Suppressor macrophage treated with lipopolysaccharide for 4 hours (primary cell): ENCODE results near the gene ABL1.
"Not testable (repeated sequence)": the region's sequence is repeated elsewhere in the genome, so short reads cannot be mapped to it uniquely, and the experiment has no call there.

Experiments
- DNase-seq: peaks from one replicate; pipeline ENCODE4 v3.0.0-alpha.2; 2020

ABL1 gene

DNA sequence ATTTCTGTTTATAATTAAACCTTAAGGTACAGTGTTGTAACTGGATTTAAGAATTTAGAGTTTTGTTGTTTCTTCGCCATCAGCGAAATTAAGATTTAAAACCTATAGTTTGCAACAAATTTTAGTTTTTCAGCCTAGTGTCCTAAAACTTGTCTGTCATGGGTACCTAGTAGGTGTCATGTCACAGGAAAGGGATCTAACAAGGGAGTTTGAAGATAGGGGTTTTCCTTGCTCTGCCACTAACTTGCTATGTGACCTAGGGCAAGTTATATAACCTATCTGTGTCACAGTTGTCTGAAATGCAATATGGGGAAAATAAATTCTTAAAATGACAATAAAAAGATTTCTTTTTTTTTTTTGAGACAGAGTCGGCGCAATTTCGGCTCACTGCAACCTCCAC is 9.2 kb upstream of the ABL1 start:
- no peak for DNase-seq

DNA sequence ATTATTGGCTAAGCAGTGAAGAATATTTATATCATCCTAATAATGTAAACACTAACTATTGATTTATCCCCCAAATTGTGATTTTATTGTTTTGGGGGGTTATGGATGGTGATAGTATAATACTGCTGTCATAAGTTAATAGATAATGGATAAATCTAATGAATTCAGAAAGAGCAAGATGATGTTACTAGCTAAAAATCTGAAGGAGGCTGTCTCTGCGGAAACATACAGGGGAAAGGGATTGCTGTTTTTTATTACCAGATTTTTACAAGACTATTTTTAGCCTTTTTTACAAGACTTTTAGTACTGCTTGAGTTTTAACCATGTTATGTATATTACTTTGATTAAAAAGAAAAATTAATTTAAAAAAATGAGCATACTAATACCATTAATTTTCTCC is 5.3 kb upstream of the ABL1 start:
- DNase-seq = no peak

DNA sequence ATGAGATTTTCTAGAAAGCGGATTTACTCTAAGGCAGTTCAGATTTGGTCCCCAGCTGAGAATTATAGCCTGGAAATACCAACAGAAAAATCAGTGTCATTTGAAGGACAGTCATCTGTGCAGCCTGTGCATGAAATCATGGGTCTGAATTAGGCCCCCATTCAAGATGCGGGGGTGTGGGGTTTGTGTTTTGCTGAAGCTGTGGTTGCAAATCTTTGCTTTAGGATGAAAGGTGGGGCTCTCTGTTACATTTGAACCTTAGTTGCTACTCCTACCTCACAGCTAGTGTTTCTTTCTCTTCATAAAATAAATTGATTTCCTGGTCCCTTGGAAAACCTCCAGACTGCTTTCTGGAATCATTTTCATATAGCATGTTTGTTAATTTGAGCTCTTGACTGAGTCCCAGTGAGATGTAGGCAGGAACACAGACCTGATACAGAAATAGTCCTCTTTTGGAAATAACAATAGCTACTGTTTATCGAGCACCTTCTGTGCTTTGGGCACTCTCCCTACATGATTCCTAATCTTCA is 4.8 kb upstream of the ABL1 start:
- DNase-seq = no peak

DNA sequence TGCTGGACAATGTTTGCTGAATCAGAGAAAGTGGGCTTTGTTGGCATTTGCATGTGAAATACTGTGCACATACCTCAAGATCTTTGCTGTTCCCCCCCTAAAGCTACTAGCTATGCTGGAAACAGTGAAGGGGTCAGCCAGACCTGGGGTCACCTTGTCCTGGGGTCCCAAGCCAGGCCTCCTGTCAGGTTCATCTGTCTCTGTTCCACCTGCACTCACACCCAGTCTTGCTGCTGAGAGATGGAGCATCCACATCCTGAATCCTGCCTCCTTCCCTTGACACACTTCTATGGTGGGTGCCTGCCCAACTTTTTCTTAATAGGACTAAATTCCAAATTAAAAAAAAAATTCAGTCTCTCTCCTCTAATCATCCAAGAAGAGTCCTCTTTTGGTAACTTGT is 4.0 kb upstream of the ABL1 start:
- no peak for DNase-seq

DNA sequence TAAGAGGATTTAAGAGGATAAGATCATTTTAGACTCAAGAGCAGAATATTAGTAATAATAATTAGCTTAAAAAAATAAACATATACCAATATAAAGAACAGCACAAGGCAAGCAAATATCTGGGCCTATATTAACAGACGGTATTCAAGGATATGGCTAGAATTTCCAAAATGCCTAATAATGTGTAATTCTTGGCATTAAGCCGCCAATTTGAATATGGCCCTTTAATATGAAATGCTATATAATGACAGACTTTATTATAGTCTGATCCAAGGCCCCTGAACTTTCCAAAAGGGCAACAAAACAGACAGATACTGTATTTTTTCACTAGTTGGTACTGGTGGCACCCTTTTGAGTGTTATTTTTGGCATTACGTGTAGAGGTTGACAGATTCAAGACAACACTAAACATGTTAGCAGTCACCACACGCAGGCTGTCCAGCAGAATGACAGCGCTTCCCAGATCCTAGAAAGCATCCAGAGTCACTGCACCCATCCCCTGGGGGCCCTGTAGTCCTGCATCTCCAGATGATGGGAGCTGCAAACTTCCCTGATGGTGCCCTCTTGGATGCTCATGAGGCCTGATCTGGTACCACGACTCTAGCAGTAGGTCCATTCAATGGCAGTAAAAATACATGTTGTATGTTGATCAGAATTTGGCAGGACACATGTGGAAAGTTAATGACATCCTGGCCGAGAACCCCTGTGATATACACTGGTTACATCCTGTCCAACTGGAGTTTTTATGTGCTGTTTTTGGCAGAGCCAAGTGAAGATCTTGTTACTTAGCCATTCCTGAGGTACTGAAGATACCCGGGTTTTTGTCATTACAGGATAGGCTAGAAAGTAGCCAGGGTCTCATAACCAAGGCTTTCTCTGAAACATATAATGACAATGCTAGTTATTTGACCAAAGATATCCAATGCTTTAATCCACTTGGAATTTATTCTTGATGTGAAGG is 1.7 kb upstream of the ABL1 start:
- DNase-seq = no peak

DNA sequence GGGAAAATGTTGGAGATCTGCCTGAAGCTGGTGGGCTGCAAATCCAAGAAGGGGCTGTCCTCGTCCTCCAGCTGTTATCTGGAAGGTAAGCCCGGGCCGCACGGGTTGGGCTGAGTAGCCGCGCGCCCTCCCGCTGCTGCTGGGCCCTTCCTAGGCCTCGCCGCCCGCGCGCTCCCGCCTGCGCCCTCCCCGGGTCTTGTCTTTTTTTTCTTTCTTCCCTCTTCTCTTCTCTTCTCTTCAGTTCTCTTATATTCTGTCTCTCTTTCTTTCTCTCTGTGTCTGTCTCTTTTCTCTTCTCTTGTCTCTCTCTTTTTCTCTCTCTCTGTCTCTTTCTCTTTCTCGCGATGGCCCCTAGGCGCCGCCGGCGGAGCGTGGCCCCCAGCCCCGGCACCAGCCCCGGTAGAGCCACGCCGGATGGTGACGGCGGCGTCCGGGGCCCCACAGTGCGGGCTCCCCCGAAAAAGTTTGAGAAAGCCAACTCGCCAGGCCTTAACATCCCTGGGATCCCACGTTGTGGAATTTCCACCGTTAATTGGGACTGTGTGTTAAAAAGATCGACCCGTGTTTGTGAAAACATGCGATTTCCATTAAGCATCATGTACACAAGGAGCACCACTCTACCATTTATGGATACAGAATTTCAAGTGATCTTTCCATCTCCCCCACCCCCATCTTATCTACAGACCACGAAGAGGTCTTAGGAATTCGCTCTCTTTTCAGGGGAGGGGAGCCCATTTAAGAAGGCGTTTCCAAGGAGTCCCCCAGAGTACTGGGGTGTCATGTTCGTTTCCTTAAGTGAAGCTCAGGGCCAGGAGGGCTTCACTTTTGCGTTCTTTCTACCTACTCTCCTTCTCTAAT is 616 bp downstream of the ABL1 start:
- peak; percentile 37 for DNase-seq

DNA sequence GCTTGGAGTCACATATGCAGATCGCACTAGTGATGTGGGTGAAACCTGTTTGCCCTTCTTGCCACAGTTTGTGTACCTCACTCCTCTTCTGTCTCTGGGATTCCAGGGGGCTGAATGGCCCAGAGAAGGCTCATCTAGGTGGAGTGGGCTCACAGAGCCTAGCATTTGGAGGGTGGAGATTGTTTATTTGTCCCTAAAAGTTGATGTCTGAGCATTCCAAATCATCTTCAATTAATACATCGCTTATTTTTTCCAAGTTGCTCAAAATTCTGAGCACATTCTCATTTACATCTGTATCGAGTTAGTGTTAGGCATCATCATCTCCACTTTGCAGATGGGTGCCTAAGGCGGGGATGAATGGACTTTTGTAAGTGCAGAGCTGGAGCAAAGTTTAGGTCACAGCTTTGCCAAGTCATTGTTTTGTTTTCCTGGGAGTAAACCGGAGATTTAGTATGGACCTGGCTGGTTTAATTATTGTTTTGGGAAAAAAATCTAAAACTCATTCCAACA is 2.0 kb downstream of the ABL1 start:
- no peak for DNase-seq

DNA sequence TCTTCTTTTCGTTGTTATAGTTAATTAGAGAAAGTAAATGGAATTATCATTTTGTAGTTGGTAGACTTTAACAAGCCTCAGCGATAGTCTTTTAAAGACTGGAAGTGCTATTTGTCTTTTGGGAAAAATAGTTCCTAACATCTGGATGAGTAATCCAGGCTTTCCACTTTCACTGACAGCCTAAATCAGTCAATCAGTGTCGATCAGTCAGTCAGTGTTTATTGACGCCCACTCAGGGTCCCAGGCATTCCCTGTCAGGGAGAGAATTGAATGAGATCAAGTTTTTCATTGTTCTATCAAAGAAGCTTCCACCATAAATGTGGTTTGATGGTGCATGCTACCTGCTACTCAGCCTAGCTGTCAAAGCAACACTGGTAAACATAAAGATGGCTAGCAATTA is 2.6 kb downstream of the ABL1 start:
- DNase-seq = no peak

DNA sequence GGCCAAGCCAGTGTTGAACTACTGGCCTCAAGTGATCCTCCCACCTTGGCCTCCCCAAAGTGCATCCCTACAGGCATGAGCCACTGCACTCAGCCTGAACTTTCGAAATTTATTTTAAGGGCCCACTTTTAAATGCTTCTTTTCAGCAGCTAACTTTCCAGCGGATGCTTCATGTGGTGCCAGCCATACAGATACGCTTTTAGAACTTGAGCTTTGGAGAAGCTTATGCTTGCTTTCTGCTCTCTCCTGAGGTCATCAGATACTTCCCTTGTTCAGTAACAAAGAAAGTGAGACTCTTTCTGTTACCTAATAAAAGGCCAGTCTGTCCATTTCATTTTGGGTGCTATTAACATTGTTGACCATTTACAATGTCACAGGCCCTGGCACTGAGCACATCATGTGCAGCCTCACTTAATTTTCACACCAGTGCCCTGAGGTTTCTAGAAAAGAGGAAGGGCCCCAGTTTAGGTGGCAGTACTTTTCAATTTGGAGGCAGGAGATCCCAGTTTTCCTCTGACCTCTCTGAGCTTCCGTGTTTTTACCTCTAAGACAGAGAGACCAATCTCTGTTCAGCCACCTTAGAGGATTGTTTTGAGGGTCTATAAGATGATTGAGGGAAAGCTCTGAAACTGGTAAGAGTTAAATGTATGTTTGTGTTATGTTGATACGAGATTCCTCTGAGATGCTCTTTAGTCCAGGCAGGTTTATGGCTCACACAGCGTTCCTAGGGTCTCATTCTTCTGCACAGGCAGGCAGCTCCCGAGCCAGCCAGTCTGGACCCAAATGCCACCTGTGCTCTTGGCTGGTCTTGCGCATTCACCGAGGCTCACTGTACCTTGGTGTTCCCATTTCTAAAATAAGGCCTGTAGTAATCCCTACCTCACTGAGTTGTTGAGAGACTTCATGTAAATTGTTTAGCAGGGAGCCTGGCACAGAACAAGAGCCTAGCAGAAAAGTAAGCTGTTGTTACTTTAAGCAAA is 4.4 kb downstream of the ABL1 start:
- DNase-seq = peak; percentile 32

DNA sequence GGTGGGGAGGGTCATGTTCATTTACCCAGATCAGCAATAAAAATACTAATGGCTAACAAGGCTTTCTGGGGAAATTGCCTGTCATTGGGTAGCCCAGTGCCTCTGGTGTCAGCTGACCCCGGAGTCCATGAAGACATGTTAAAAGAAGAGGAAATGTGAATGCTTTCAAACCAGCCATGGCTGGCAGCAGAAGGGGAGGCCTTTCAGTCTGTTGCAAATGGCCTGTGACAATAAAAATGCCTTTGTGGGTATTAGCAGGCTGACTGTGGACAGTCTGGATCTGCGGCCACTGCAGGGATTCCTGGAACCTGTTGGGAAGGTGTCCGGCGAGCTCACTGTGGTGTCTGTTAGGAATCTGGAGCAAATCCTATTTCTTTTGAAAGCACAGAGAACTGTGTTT is 7.5 kb downstream of the ABL1 start:
- peak; percentile 14 for DNase-seq

DNA sequence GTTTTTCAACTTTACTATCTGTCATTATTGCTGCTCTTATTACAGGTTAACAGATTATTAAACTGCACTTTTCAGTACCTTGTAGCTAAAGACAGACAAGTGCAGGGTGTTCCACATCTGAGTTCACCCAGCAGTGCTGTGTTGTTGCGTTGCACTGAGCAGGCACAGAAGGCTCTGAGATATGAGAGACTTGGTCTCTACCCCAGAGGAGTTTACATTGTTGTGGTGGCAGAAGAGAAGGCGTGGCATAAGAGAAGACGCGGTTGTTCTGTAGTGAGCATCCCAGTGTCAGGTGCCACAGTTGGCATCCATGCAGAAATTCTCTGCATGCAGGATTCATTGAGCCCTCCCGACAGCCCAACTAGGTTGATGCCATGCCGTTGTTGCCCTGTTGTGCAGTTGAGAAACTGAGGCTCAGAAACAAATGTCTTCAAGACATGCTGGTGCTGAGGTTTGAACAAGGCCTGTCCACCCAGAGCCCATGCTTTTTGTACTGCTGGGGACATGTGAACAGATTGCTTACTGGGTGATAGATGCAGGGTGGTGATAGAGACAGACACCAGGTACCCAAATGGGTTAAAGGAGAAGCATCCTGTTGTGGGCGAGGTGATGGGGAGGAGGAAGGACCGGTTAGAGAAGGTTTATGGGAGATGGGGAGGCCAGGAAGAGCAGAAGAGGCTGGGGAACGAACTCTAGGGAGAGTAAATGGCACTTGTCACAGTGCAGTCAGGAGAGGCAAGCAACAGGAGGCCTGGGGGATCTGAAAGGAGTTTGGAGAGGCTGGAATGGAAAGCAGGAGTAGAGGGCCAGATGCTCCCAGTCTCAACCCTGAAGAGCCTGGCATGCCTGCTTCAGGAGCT is 8.2 kb downstream of the ABL1 start:
- DNase-seq = no peak

DNA sequence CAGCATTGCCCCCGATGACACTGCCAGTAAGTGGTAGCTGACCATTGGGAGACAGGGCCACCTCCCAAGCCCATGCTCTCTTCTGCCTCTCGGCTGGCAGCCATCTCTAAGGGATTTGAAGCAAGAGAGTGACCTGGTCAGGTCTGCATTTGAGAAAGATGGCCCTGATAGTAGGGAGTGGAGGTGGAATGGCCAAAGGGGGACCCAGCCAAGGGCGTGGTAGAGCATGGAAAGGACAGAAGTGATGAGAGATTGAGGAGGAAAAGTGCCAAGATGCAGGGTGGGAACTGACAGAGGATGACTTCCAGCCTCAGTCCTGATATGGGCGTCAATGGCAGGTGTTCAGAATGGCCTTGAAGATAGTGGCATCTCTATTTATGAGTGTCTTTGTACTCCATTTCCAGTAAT is 9.0 kb downstream of the ABL1 start:
- no peak for DNase-seq

DNA sequence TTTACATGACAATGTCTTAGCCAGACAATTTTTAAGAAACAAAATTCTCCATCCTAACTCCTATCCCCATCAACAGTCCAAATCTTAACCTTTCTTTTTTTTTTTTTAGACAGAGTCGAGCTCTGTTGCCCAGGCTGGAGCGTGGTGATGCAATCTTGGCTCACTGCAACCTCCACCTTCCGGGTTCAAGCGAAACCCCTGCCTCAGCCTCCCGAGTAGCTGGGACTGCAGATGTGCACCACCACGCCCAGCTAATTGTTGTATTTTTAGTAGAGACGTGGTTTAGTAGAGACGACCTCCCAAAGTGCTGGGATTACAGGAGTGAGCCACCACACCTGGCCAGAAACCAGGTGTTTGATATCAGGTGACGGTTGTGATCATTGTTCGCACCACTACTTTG is 10.2 kb downstream of the ABL1 start:
- no peak for DNase-seq

DNA sequence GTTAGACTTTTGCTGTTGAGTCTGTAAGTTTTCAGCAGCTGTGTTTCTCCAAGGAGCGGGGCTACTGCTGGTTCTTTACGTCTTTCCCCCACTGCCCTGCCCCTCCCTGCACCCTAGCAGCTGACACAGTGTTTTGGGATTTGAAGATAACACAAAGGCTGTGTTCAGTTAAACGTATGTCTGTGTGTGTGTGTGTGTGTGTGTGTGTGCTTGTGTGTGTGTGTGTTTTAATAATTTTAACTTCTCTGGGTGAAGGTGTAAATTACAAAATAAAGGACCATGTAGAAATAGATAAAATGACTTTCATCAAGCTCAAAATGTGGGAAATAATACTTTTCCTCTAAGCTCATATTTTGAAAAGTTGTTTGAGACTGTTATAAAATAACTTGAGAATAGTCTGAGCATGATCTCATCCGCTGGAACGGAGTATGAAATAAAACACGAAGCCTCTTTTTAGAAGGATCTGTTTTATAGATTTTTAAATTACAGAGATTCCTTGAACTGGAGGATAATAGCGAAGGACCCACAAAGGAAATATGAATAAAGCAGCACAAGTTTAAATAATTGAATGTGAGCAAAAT is 10.9 kb downstream of the ABL1 start:
- no peak for DNase-seq

DNA sequence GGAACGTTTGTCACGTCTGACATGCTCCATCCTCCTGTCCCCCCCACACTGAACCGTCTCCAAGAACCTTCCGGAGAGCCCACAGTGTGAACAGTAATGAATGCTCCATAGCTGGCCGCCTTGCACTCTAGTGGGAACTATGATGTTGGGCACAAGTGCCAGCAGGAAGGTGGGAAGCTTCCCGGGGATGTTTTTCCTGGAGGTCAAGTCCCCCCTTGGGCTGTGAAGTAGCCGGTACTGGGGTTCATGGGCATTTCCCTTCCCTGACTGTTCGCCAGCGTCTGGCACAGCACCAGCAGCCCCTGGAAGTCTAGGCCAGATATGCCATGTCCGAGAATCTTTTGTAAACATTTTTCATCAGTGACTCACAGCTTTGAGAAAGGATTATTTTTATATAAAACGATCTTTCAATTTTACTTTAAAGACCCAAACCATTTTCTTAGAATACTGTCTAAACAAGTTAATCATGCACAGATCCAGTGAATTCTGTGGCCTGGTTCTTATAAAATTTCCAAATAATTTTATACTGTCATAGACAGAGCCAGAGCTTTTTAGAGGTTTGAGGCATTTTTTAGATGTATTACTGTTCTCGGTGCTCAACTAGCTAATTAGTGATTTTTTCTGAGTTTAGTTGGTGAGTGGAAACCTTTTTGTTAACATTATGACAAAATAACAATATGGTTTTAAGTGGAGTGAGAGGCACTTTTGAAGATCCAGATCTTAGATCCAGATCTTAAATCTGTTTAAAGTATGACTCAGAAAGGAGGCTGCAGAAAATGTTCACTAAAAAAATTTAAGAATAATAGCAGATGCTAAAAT is 11.6 kb downstream of the ABL1 start:
- DNase-seq = no peak

DNA sequence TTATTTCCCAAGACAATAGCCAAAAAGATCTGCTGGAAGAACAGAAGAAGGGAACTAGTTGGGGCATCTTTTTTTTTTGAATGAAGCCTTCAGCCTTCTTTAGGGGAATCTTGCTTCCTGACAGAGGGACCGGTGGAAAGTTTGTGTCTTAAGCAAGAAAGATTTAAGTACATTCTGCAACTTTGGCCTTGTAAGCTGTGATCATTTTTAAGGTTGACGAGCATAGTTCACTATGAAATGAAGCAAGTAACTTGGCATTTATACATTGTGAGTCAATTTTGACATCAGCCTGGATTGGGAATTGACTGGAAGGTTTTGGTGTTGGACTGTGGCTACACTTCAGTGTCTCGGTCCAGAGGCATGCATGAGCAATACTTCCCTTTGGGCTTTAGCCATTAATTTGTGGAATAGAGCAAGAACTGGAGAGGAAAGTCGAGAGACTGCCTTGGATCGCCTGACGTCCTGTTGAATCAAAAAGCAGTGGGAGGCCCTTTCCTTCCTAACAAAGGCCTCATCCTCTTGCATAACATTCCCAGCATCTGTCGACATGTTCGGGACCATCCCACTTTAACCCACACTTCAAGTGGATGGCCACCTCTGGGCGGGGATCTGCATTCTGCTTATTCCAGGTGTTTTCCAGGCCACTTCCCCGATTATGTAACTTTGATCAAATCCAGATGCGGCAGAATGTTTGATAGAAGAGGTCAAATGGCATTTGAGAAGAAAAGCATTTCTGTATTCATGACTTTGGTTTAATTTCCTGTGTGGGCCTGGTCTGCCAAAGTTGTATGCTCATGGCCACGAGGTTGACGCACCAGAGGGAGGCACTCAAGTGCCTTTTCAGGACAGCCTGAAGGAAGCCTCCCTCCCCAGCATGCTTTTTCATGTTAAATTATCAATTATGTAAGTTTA is 12.5 kb downstream of the ABL1 start:
- DNase-seq = peak; percentile 69

DNA sequence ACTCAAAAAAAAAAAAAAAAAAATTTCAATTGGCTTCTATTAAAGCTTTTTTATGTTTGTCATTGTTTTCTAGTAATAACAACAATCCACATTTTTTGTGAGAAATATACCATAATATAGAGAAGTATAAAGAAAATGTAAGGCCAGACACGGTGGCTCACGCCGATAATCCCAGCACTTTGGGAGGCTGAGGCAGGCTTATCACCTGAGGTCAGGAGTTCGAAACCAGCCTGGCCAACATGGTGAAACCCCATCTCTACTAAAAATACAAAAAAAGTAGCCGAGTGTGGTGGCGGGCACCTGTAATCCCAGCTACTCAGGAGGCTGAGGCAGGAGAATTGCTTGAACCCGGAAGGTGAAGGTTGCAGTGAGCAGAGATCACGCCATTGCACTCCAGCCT is 13.5 kb downstream of the ABL1 start:
- DNase-seq = not testable (repeated sequence)

DNA sequence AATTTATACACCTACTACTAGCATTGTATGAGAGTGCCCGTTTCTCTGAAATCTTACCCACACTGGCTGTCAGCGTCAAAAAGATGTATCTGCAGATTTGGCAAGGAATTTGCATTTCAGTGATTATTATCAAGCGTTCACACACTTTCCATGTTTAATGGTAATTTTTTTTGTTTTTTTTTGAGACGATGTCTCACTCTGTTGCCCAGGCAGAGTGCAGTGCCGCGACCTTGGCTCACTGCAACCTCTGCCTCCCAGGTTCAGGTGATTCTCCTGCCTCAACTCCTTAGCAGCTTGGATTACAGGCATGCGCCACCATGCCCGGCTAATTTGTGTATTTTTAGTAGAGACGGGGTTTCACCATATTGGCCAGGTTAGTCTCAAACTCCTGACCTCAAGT is 14.3 kb downstream of the ABL1 start:
- no peak for DNase-seq

DNA sequence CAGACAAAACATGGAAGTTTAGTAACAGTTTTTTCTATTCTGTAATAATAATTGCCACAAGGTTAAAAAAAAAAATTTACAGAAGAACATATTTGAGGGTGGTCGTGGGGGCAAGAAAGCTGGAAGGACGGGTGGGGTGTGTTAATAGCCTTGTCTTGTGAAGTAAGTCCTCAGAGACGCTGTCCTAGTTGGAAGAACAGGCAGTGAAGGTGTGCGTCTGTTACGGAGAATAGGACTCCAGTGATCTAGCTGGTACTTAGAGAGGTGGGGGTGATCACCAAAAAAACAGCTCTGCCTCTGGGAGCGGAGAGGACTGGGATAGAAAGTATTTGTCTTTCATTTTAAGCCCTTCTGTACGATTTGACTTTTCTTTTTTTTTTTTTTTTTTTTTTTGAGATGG is 17.7 kb downstream of the ABL1 start:
- no peak for DNase-seq
